Activated naive CD8-positive, alpha-beta T cell (primary cell): ENCODE results near the gene COL4A2.
"Not testable (repeated sequence)": the region's sequence is repeated elsewhere in the genome, so short reads cannot be mapped to it uniquely, and the experiment has no call there.

Source experiments
- H3K27ac Mint-ChIP-seq: one replicate; pipeline ENCODE4 v1.8.0; 2021; ENCODE audit warnings: mixed read lengths
- H3K27me3 Mint-ChIP-seq: one replicate; pipeline ENCODE4 v1.8.0; 2021; ENCODE audit warnings: mixed read lengths
- H3K36me3 Mint-ChIP-seq: one replicate; pipeline ENCODE4 v1.8.0; 2021; ENCODE audit warnings: mixed read lengths
- H3K4me1 Mint-ChIP-seq: one replicate; pipeline ENCODE4 v1.8.0; 2021; ENCODE audit warnings: low read depth, mixed read lengths
- H3K4me3 Mint-ChIP-seq: one replicate; pipeline ENCODE4 v1.8.0; 2021; ENCODE audit warnings: mild to moderate bottlenecking, mixed read lengths
- H3K9me3 Mint-ChIP-seq: one replicate; pipeline ENCODE4 v1.8.0; 2021; ENCODE audit warnings: low read depth, mixed read lengths

Gene COL4A2

GRCh38 chr13:110474713-110475112 lies 167.6 kb downstream of the COL4A2 start:
- H3K4me1 Mint-ChIP-seq, result peaks cover 2% of the 10 kb centered on the region
- H3K9me3 Mint-ChIP-seq, result no peaks in the 10 kb centered on the region
- H3K36me3 Mint-ChIP-seq, result no peaks in the 10 kb centered on the region
- H3K27ac Mint-ChIP-seq, result no peak overlapping the region
- no peak overlapping the region for H3K4me3 Mint-ChIP-seq
- H3K27me3 Mint-ChIP-seq, result peaks cover 3% of the 10 kb centered on the region

GRCh38 chr13:110475117-110475516 lies 168.0 kb downstream of the COL4A2 start:
- peaks cover 2% of the 10 kb centered on the region for H3K4me1 Mint-ChIP-seq
- H3K4me3 Mint-ChIP-seq, result no peak overlapping the region
- H3K27me3 Mint-ChIP-seq, result peaks cover 3% of the 10 kb centered on the region
- H3K9me3 Mint-ChIP-seq, result no peaks in the 10 kb centered on the region
- no peak overlapping the region for H3K27ac Mint-ChIP-seq
- H3K36me3 Mint-ChIP-seq, result no peaks in the 10 kb centered on the region

- Mint-ChIP-seq H3K36me3 (no peaks in the 10 kb centered on the region), H3K9me3 (no peaks in the 10 kb centered on the region), H3K27me3 (peaks cover 3% of the 10 kb centered on the region), H3K4me1 (peaks cover 2% of the 10 kb centered on the region), H3K4me3 (no peak overlapping the region), H3K27ac (no peak overlapping the region)
Observed at GRCh38 chr13:110475550-110476219, 168.6 kb downstream of the COL4A2 start.

- Mint-ChIP-seq H3K27me3 (peaks cover 3% of the 10 kb centered on the region), H3K36me3 (no peaks in the 10 kb centered on the region), H3K27ac (no peak overlapping the region), H3K9me3 (no peaks in the 10 kb centered on the region), H3K4me1 (peaks cover 2% of the 10 kb centered on the region), H3K4me3 (no peak overlapping the region)
Observed at GRCh38 chr13:110476220-110476617, 169.1 kb downstream of the COL4A2 start.

GRCh38 chr13:110477706-110478245 lies 170.7 kb downstream of the COL4A2 start:
- Mint-ChIP-seq H3K4me1 (no peaks in the 10 kb centered on the region), H3K36me3 (no peaks in the 10 kb centered on the region), H3K4me3 (no peak overlapping the region), H3K9me3 (no peaks in the 10 kb centered on the region), H3K27me3 (no peaks in the 10 kb centered on the region), H3K27ac (no peak overlapping the region)

- Mint-ChIP-seq H3K4me3 (no peak overlapping the region), H3K36me3 (no peaks in the 10 kb centered on the region), H3K27me3 (peaks cover 3% of the 10 kb centered on the region), H3K4me1 (no peaks in the 10 kb centered on the region), H3K9me3 (no peaks in the 10 kb centered on the region), H3K27ac (no peak overlapping the region)
Observed at GRCh38 chr13:110478405-110479214, 171.5 kb downstream of the COL4A2 start.

- Mint-ChIP-seq H3K9me3 (no peaks in the 10 kb centered on the region), H3K4me1 (no peaks in the 10 kb centered on the region), H3K4me3 (no peak overlapping the region), H3K27me3 (peaks cover 3% of the 10 kb centered on the region), H3K27ac (no peak overlapping the region), H3K36me3 (no peaks in the 10 kb centered on the region)
Observed at GRCh38 chr13:110479215-110479545, 172.1 kb downstream of the COL4A2 start.

- no peak overlapping the region for H3K4me3 Mint-ChIP-seq
- H3K27me3 Mint-ChIP-seq, result peaks cover 3% of the 10 kb centered on the region
- no peaks in the 10 kb centered on the region for H3K36me3 Mint-ChIP-seq
- H3K4me1 Mint-ChIP-seq, result no peaks in the 10 kb centered on the region
- no peaks in the 10 kb centered on the region for H3K9me3 Mint-ChIP-seq
- no peak overlapping the region for H3K27ac Mint-ChIP-seq
Observed at GRCh38 chr13:110479648-110480047, 172.6 kb downstream of the COL4A2 start.

GRCh38 chr13:110480161-110480560 lies 173.1 kb downstream of the COL4A2 start:
- H3K9me3 Mint-ChIP-seq, result no peaks in the 10 kb centered on the region
- peaks cover 3% of the 10 kb centered on the region for H3K27me3 Mint-ChIP-seq
- no peaks in the 10 kb centered on the region for H3K4me1 Mint-ChIP-seq
- no peak overlapping the region for H3K27ac Mint-ChIP-seq
- no peak overlapping the region for H3K4me3 Mint-ChIP-seq
- no peaks in the 10 kb centered on the region for H3K36me3 Mint-ChIP-seq

GRCh38 chr13:110483386-110483968 lies 176.4 kb downstream of the COL4A2 start:
- H3K4me3 Mint-ChIP-seq, result no peak overlapping the region
- no peaks in the 10 kb centered on the region for H3K4me1 Mint-ChIP-seq
- no peak overlapping the region for H3K27ac Mint-ChIP-seq
- no peaks in the 10 kb centered on the region for H3K36me3 Mint-ChIP-seq
- H3K9me3 Mint-ChIP-seq, result no peaks in the 10 kb centered on the region
- H3K27me3 Mint-ChIP-seq, result peaks cover 3% of the 10 kb centered on the region

GRCh38 chr13:110484290-110485048 lies 177.4 kb downstream of the COL4A2 start:
- Mint-ChIP-seq H3K27ac (no peak overlapping the region), H3K27me3 (peaks cover 3% of the 10 kb centered on the region), H3K4me1 (no peaks in the 10 kb centered on the region), H3K36me3 (no peaks in the 10 kb centered on the region), H3K4me3 (no peak overlapping the region), H3K9me3 (no peaks in the 10 kb centered on the region)

GRCh38 chr13:110485604-110486003 lies 178.5 kb downstream of the COL4A2 start:
- Mint-ChIP-seq H3K4me3 (no peak overlapping the region), H3K27me3 (peaks cover 3% of the 10 kb centered on the region)

GRCh38 chr13:110486061-110486715 lies 179.1 kb downstream of the COL4A2 start:
- no peaks in the 10 kb centered on the region for H3K36me3 Mint-ChIP-seq
- H3K27me3 Mint-ChIP-seq, result peaks cover 3% of the 10 kb centered on the region
- H3K4me1 Mint-ChIP-seq, result no peaks in the 10 kb centered on the region
- H3K9me3 Mint-ChIP-seq, result no peaks in the 10 kb centered on the region
- no peak overlapping the region for H3K27ac Mint-ChIP-seq
- no peak overlapping the region for H3K4me3 Mint-ChIP-seq

More at GRCh38 chr13:110485604-110486003, 178.5 kb downstream of the COL4A2 start:
- Mint-ChIP-seq H3K9me3 (no peaks in the 10 kb centered on the region), H3K4me1 (no peaks in the 10 kb centered on the region), H3K27ac (no peak overlapping the region), H3K36me3 (no peaks in the 10 kb centered on the region)

- H3K4me1 Mint-ChIP-seq, H3K4me3 Mint-ChIP-seq, H3K27me3 Mint-ChIP-seq, H3K9me3 Mint-ChIP-seq, H3K36me3 Mint-ChIP-seq, H3K27ac Mint-ChIP-seq: not testable (repeated sequence)
Observed at GRCh38 chr13:110486880-110487279, 179.8 kb downstream of the COL4A2 start.
